K562 (cell line): Measurements from ENCODE around the gene ARHGAP26. TPM values are rescaled to one million over a fixed set of nuclear protein-coding genes. Genes with fewer than 3 reads are reported as not detected.
A peak's percentile ranks its signal among the peaks of the same experiment; 100 is the strongest.

Source experiments
- ATAC-seq: fragments of 200-7000 bp; cut with Tn5 transposase; 3 replicates; pipeline ENCODE4 v1.9.1; 2020; ENCODE audit warnings: moderate library complexity
- BruUV-seq: library from RNA; stranded (reverse); fragments of 400-500 nt; replicated peaks from 2 replicates; lab custom pipeline; 2021; lab: Mats Ljungman, UMichigan
- CTCF ChIA-PET: fragments of 300-600 bp; formaldehyde crosslinking; extraction: SDS; loops from one replicate; lab custom pipeline; 2021; ENCODE audit warnings: low intra/inter-chr PET ratio; lab: Yijun Ruan, JAX
- POLR2A ChIA-PET: fragments of 300-600, 350-650 bp; sonication (Branson Sonifier 250); formaldehyde crosslinking; extraction: SDS; loops from one replicate; lab custom pipeline; 2021; ENCODE audit warnings: antibody characterized with exemption, inconsistent platforms; lab: Yijun Ruan, JAX
- DNase-seq, 4 experiments: peaks; one replicate each; pipeline versions ENCODE4 v3.0.0 to v3.0.0-alpha.2; 2011 to 2018; ENCODE audit warnings: low spot score in 3 of 4, mixed read lengths in 3 of 4; ENCODE audit errors: extremely low read depth in 1 of 4
- FAIRE-seq: peaks from 2 replicates; lab custom pipeline; 2011; peaks lifted over from hg19 to GRCh38; lab: Jason Lieb, UNC
- H2AFZ ChIP-seq: 2 replicates; pipeline ENCODE4 v1.6.0; 2011; ENCODE audit warnings: low read depth, low read length, control low read depth, inconsistent platforms
- H3K27ac ChIP-seq: fragments of 200-600 bp; 3 replicates; pipeline ENCODE4 v1.8.0; 2011; ENCODE audit warnings: low read depth, mild to moderate bottlenecking, control low read depth, inconsistent platforms, low read length, moderate library complexity, mixed read lengths; ENCODE audit errors: extremely low read depth
- H3K27me3 ChIP-seq, 2 experiments: fragments of 300-600 bp in 1 of 2; 2 replicates in 1 of 2; 3 replicates in 1 of 2; pipeline versions ENCODE4 v1.6.0 to v1.8.0; 2011; ENCODE audit warnings: inconsistent platforms in 2 of 2, low read length in 2 of 2, mild to moderate bottlenecking in 1 of 2, mixed read lengths in 1 of 2, moderate library complexity in 1 of 2; ENCODE audit not compliant: control insufficient read depth in 2 of 2, insufficient read depth in 2 of 2
- H3K36me3 ChIP-seq: fragments of 300-600 bp; 3 replicates; pipeline ENCODE4 v1.8.0; 2011; ENCODE audit warnings: mild to moderate bottlenecking, low read length, inconsistent platforms; ENCODE audit not compliant: control insufficient read depth, insufficient read depth
- H3K4me1 ChIP-seq, 2 experiments: fragments of 200-600 bp in 1 of 2; replicated peaks in 1 of 2; 2 replicates in 1 of 2; 3 replicates in 1 of 2; pipeline versions ENCODE4 v1.5.1 to v1.8.0; 2011; ENCODE audit warnings: inconsistent platforms in 2 of 2, low read length in 2 of 2, mild to moderate bottlenecking in 1 of 2, mixed read lengths in 1 of 2, moderate library complexity in 1 of 2; ENCODE audit not compliant: control insufficient read depth in 2 of 2, insufficient read depth in 2 of 2
- H3K4me2 ChIP-seq: 2 replicates; pipeline ENCODE4 v1.6.1; 2011; ENCODE audit warnings: low read length, control low read depth, inconsistent platforms, mixed read lengths; ENCODE audit not compliant: insufficient read depth
- H3K4me3 ChIP-seq: fragments of 200-600 bp; sonication (generic), shearing (Covaris generic); 2 replicates; pipeline ENCODE4 v1.5.1; 2016; ENCODE audit warnings: control low read depth, inconsistent platforms
- H3K79me2 ChIP-seq: fragments of 200-600 bp; 3 replicates; pipeline ENCODE4 v1.8.0; 2011; ENCODE audit warnings: low read length, inconsistent platforms; ENCODE audit not compliant: control insufficient read depth, insufficient read depth
- H3K9ac ChIP-seq, 2 experiments: 2 replicates each; pipeline versions ENCODE4 v1.6.0 to v1.6.1; 2011; ENCODE audit warnings: low read depth in 2 of 2, low read length in 2 of 2, control low read depth in 1 of 2, inconsistent platforms in 1 of 2, mild to moderate bottlenecking in 1 of 2, mixed read lengths in 1 of 2; ENCODE audit not compliant: insufficient read depth in 1 of 2
- H3K9me1 ChIP-seq: one replicate; pipeline ENCODE4 v1.6.0; 2011; ENCODE audit warnings: inconsistent platforms, mild to moderate bottlenecking, low read length, moderate library complexity; ENCODE audit not compliant: control insufficient read depth, insufficient read depth
- H3K9me3 ChIP-seq: replicated peaks from 2 replicates; pipeline ENCODE4 v1.5.1; 2011; ENCODE audit warnings: low read depth, low read length, inconsistent platforms; ENCODE audit not compliant: control insufficient read depth, insufficient read depth
- H4K20me1 ChIP-seq: replicated peaks from 2 replicates; pipeline ENCODE4 v1.6.1; 2011; ENCODE audit warnings: low read length, inconsistent platforms, mixed read lengths; ENCODE audit not compliant: control insufficient read depth, insufficient read depth
- ADNP ChIP-seq: fragments of 200-800 bp; sonication (Bioruptor generic); IDR thresholded peaks from 2 replicates; pipeline ENCODE4 v1.6.1; 2016; ENCODE audit warnings: missing genetic modification characterization, missing compliant biosample characterization
- HMGN3 ChIP-seq: IDR thresholded peaks from 2 replicates; pipeline ENCODE4 v1.6.1; 2011; ENCODE audit warnings: borderline replicate concordance, low read depth, mild to moderate bottlenecking, mixed read lengths, low read length; ENCODE audit not compliant: insufficient read length; ENCODE audit errors: extremely low read depth
- SIN3B ChIP-seq: fragments of 450-650 bp; IDR thresholded peaks from 2 replicates; pipeline ENCODE4 v1.6.1; 2017; ENCODE audit warnings: low read depth, mild to moderate bottlenecking, moderate library complexity
- TRIM25 ChIP-seq: fragments of 450-650 bp; IDR thresholded peaks from 2 replicates; pipeline ENCODE4 v1.7.0; 2016; ENCODE audit warnings: borderline replicate concordance
- WGBS: fragments of 100-300 bp; shearing (Covaris generic); methylation state at CpG from one replicate; pipeline ENCODE4 v1.1.6; 2016; ENCODE audit warnings: low coverage, mixed read lengths; ENCODE audit not compliant: insufficient coverage; ENCODE audit errors: missing lambda C conversion rate; 5-methylcytosine and 5-hydroxymethylcytosine counted together
- in situ Hi-C: fragments of 300-500 bp; cut with MboI; formaldehyde crosslinking; loops from 4 replicates; pipeline ENCODE4 v1.15.0; 2018; ENCODE audit warnings: inconsistent platforms, mixed read lengths
- intact Hi-C: fragments of 100-400 bp; cut with micrococcal nuclease; formaldehyde crosslinking; loops from 2 replicates; pipeline ENCODE4 v1.14.2; 2022
- polyA plus RNA-seq, 8 experiments: library from polyadenylated mRNA; depleted of rRNA in 4 of 8; stranded (reverse) in 5 of 8; unstranded in 3 of 8; fragments of >200 nt; fragmentation: Nextera tagmentation in 2 of 8; fragmentation: Illumina TruSeq in 1 of 8; extraction: Ambion mirVana in 2 of 8; extraction: Trizol in 1 of 8; gene quantifications; 2 replicates each; pipeline versions ENCODE4 v1.2.1 to v1.2.3, GENCODE V29; 2011 to 2014; ENCODE audit warnings: inconsistent platforms in 1 of 8, missing spikeins in 1 of 8
- total RNA-seq, 7 experiments: library from RNA; depleted of rRNA in 6 of 7; stranded (reverse); fragments of >200 nt in 6 of 7; fragmentation: Illumina TruSeq in 2 of 7; extraction: Trizol in 2 of 7; gene quantifications; 2 replicates each; pipeline versions ENCODE4 v1.2.1 to v1.2.3, GENCODE V29; 2011 to 2021; ENCODE audit warnings: low replicate concordance in 1 of 7

ARHGAP26 gene
- total and polyA plus RNA-seq, 9 of the 15 experiments (the other 6 are each of a cell fraction or from before 2014, with no cell fraction given), result 0.13 to 1.1 (median 0.55) TPM

- TF ChIP-seq TRIM25, result no peak
- TF ChIP-seq HMGN3, result no peak
- TF ChIP-seq SIN3B, result no peak
- TF ChIP-seq, all 486 proteins: peak for 0
These were observed 363.5 kb downstream of the ARHGAP26 start (continued) for GRCh38 chr5:143133721-143134120.

- no peak for FAIRE-seq
- intact Hi-C loops, result no loop called here
- H3K4me1 ChIP-seq, result peaks cover 0 to 24% of the 10 kb centered on the region in 2 experiments; a peak in 2 of 5 replicates
- no peak overlapping the region for H3K9ac ChIP-seq
- BruUV-seq, result no TSS peak
- no peaks in the 10 kb centered on the region for H3K27me3 ChIP-seq
- no peaks in the 10 kb centered on the region for H3K79me2 ChIP-seq
- DNase-seq, result no peak
- WGBS, result 23% methylated on average over 3 of the region's 3 CpGs
- ATAC-seq, result no peak
- no peak overlapping the region for H3K4me2 ChIP-seq
- peak overlapping the region; percentile 60; the same call in 1 of the 2 replicates for H2AFZ ChIP-seq
- no peak overlapping the region for H3K4me3 ChIP-seq
- no peaks in the 10 kb centered on the region for H3K9me1 ChIP-seq
- in situ Hi-C loops, result no loop called here
- TF ChIP-seq ADNP (tag), result no peak
- no peaks in the 10 kb centered on the region for H3K36me3 ChIP-seq
- no peaks in the 10 kb centered on the region for H3K9me3 ChIP-seq
- CTCF ChIA-PET, result no interaction called here
- no peaks in the 10 kb centered on the region for H4K20me1 ChIP-seq
- POLR2A ChIA-PET, result interaction anchor here (0.7 kb wide), 1 partner anchor 283 kb away, joined by 3 read pairs; no protein-coding TSS in a partner anchor
- H3K27ac ChIP-seq, result no peak overlapping the region
These were observed 364.1 kb downstream of the ARHGAP26 start for GRCh38 chr5:143134269-143134668.
